Measurements from ENCODE around the gene SEMA6B.

SEMA6B gene

DNA sequence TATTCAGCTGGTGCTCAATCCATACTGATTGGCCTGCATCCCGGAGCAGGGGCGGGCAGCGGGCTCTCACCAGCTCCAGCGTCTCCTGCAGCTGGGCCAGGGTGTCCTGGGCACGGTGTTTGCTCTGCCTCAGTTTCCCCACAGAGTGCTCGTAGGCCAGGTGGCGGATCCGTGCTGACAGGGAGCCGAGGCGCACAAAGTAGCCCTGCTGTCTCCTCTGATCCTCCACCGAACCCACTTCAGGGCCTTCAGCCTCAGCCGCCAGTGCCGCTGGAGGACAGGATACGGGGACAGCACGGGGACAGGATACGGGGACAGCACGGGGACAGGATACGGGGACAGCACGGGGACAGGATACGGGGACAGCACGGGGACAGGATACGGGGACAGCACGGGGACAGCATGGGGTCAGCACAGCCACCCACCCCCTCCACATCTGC, 33.9 kb downstream of the SEMA6B start:
- DNase-seq (ENCODE audit: low spot score) = no peak

DNA sequence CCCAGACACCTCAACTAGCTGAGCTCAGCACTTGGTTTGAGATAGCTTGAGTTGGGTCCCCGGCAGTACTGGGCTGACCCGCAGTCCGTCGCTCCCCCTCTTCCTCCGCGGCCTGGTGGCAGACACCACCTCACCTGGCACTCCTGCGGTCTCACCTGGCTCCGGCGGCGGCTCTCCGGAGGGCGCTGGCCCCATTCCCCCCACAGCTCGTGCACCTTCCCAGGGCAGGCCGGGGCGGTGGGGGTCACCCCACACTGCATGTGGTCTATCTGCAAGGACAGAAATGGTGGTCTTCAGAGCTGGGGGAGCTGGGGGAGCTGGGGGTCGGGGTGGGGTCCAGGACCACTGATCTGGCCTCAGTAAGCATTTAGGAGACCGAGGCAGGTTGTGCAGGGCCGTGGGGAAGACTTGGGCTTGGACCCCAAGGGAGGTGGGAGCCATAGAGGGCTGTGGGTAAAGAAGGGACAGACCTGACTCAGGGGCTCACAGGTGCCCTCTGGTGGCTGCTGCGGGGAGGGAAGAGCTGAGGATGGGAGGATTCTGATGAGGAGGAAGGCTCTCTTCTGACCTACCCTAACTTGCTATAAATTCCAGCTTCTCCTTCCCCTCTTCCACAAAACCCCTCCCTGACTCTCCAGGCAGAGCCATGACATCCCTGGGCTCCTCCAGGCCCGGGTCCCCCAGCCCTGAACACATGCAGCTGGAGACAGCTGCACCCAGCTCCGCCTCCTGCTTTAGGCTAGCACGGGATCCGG, 34.5 kb downstream of the SEMA6B start:
- peak; percentile 64 for DNase-seq (ENCODE audit: low spot score)

DNA sequence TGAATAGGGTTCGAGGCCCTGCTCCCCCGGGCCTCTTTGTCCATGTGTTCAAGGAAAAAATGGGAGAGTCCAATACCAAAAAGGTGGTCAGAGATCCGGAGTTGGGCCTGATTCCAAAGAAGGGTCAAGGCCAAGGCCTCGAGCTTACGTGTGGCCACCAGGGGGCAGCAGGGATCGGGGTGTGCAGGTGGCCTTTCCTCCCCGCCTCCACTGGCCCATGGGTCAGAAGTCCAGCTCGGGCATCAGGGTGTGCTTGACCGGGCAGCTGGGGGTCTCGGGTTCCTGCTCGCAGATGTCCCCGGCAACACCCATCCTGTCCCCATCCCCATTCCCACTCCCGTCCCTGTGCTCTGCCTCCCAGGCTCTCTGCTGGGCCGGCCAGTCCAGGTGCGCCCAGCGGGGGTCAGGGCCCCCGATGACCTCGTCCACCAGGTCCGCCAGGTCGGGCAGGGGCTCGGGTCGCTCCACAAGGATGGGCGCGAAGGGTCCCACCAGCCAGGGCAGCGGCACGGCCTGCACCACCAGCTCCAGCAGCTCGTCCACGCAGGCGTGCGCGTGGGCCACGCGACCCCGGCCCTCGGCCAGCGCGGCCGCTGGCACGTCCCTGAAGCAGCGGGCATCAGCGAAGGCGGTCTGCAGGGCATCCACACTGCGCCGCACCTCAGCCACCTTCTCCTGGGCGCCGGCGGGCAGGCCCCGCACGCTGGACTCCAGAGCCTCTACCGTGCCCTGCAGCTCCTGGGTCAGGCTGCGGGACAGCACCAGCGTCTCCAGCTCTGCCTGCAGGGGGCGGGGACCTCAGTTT, 36.0 kb downstream of the SEMA6B start:
- peak; percentile 65 for DNase-seq (ENCODE audit: low spot score)

DNA sequence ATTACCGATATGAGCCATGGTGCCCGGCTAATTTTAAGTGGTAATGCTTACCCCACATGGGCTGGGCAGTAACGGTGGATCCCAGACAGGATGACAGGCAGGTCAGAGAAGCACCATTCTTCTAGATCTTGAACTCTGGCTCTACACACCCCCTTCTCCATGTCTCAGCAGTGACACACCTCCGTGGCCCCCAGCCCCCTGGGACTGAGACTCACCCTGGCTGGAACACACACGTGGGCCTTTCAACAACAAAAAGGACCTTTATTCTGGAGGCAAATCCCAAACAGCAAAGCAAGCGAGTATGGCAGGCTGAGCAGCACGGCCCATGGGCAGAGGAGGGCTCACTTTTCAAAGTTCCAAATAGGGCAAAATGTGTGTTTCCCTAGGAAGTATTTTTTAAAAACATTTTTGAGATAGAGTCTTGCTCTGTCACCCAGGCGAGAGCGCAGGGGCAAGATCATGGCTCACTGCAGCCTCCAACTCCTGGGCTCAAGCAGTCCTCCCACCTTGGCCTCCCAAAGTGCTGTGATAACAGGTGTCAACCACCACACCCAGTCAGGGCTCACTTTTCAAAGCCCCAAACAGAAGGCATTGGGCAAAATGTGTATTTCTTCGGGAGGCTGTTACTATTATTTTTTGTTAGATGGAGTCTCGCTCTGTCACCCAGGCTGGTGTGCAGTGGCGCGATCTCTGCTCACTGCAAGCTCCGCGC, 37.0 kb downstream of the SEMA6B start:
- DNase-seq (ENCODE audit: low spot score) = no peak

DNA sequence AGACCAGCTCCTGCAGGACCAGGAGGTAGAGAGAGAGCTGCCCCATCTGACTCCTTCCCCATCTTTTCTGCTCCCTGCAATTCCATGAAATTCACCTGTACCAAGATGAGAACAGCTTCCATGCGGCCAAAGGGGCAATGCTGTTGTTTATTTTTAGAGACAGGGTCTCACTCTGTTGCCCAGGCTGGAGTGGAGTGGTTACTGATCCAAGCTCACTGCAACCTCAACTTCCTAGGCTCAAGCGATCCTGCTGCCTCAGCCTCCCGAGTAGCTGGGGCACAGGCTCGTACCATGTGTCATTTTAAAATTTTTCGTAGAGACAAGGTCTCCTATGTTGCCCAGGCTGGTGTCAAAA, 37.6 kb downstream of the SEMA6B start:
- DNase-seq (ENCODE audit: low spot score) = no peak

DNA sequence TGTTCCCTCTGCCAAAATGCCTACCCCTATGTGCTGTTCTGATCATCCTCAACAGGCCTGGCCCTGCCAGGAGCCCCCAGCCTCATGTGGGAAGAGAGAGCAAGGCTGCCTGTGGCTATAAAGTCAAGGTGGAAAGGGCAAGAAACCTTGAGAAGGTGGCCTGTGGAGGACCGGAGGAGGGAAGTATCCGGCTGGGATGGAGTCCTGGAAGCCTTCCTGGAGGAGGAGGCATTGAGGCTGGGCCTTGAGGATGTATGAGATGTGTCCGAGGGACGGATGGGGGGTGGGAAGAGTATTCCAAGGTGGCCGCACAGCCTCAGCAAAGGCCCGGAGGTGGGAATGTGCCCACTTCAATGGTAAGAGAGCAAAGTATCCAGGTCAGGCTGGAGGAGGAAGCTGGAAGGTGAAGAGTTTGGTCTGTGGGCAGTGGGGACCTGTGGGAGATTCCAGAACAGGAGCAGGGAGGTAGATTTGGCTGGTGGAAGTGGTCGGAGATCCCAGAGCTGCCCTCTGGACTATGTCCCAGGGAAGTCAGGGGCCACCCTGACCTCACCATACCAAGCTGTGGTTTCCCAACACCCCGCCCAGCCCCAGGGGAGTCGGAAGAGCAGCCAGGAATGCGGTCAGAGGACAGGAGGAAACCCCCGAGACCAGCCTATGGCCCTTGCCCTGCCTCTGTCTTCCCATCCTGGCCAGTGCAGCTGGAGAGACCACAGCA, 38.2 kb downstream of the SEMA6B start:
- no peak for DNase-seq (ENCODE audit: low spot score)

DNA sequence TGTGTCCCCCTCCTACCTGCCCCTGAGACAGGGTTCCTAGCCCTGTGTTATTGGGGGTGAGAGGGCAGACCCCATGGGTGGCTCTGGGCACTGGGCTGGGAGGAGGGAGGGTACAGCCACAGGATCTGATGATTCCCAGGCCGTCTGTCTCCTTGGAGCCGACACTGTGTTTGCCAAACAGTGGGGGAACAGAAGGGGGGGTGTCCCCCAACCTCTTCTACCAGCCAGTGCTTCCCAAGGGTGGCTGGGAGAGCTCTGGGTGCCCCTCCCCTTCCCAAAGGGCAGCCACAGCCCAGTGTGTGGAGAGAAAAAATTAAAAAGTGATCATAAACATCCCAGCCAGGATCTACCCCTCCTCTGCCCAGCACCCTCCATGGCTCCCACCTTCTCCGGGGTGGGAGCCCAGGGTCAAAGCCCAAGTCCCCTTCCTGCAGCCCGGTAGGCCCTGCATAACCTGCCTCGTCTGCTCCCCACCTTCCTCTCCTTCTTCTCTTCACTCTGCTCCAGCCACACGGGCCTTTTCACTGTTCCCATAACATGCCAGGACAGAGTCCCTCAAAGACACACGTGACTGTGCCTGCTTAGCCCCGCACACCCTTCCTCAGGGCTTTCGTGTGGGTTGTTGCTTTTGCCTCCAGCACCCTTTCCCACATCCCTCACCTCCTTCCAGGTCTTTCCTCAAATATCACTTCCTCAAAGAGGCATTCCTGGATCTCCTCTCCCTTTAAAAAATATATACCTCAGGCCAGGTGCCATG, 39.8 kb downstream of the SEMA6B start:
- peak; percentile 50 for DNase-seq (ENCODE audit: low spot score)

DNA sequence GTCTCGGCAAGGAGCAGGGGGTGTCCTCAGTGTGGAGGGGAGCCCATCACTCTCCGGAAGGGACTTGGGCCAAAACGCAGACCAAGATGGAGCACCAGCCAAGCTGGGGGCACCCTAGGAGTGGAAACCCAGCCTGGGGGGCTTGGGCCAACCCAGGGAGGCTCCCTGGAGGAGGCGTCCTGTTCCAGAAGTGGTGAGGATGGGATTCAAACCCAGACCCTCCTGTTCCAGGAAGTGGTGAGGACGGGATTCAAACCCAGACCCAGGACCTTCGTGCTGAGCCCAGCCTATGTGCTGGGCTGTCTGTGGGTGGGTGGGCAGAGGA, 40.4 kb downstream of the SEMA6B start:
- DNase-seq (ENCODE audit: low spot score) = no peak

DNA sequence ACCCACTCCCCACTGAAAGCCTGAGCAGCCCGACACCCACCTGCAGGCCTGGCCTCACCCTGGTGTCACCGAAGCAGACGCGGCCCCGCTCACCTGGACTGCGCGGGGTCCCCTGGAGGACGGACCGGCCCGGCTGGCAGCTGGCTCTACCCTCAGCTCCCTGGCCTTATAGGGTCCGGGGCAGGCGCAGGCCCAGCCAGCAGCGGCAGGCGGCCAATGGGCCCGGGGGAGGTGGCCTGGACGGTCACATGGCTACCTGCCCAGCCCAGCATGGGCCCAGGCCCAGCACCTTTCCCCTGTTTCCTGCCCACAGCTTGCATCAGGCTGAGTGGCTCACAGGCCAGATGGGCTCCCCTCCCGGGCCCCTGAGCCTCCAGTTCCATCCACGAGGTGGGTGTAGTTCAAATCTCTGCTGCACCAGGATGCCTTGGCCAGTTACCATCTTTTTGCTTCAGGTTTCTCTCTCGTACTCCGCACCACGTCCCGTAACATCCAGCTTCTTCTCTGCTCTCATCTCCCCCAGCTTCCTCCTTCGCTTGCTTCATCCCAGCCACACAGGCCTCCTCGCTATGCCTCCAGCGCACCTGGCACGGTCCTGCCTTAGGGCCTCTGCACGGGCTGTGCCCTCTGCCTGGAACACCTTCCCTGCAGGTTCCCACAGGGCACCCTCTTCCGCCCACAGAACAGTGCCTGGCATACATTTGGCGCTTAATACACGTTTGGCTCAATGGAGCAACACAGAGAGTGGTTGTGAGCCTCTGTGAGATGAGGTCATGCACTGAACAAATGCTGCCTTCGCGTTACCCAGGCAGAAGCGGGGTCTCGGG, 40.9 kb downstream of the SEMA6B start, which contains the start of gene PLIN4:
Gene PLIN4, minus strand, starts transcription at position 142 of the 827 bp plus-strand sequence. CDS start 214 bp downstream, outside the sequence.
- DNase-seq (ENCODE audit: low spot score) = peak; percentile 29

DNA sequence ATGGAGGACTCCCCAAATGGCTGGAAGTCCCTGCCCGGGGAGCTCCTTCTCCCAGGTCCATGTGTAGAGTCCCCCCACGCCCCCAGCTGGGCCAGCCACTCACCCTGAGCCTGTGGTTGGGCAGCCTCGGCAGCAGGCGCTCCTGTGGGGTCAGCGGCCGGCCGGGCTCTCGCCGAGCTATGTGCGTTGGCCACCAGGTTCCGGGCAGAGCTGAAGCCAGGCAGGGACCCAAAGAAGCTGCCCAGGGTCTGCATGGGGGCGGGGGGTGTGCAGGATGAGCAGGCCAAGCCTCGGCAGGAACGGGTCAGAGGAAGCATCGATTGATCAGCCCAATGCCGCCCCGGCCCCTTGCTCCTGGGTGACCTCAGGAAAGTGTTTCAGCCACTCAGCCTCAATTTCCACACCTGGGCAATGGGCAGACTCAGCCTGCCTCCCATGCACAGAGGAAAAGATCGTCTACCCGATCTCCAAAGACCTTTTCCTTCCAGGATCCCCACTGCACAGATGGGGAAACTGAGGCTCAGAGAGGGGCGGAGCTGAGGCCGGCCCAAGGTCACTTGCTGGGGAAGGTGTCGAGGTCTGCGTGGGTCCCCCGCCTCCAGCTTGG, 41.9 kb downstream of the SEMA6B start:
- DNase-seq (ENCODE audit: low spot score) = no peak

DNA sequence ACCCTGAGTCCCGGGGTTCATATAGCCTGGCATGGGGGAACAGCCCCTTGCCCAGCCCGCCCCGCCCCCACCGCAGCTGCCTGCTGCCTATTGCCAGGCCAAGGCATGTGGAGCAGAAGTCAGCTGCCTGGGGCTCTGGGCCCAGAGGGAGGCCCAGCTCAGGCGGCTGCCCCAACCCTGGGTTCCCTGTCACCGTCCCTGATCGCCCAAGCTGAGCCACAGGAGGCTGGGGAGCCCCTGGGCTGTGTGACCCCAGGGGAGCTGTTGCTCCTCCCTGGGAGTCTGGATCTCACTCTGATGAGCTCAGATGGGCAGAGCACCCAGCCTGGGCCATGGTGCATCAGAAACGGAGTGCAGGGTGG, 42.6 kb downstream of the SEMA6B start:
- DNase-seq (ENCODE audit: low spot score) = no peak

DNA sequence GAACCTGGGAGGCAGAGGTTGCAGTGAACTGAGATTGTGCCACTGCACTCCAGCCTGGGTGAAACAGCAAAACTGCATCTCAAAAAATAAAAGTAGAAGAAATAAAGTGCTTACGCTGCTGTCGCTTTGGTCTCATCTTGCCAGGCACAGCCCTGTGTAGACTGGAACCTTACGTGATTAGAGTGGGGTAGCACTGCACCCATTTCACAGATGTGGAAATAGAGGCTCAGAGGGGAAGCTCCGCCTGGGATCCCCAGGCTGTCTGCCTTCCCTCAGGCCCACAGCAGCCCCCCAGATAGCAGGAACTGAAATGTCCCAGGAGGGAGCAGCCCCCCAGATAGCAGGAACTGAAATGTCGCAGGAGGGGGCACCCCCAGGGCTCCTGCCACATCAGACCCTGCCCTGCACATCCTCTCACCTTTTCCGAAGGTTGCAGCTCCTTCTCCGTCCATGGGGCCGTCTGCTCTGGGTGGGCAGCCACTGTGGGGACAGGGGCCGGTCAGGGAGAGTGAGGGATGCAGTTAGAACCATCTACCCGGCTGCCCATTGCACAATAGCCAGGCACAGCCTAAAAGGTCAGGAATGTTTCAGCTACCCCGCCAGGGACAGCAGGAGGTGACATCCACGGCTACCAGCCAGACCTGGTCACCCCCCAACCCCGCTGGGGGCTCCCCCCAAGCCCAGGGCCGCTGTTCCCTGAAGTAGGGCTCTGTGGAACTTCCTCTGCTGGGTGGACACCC, 43.1 kb downstream of the SEMA6B start:
- DNase-seq (ENCODE audit: low spot score) = no peak

DNA sequence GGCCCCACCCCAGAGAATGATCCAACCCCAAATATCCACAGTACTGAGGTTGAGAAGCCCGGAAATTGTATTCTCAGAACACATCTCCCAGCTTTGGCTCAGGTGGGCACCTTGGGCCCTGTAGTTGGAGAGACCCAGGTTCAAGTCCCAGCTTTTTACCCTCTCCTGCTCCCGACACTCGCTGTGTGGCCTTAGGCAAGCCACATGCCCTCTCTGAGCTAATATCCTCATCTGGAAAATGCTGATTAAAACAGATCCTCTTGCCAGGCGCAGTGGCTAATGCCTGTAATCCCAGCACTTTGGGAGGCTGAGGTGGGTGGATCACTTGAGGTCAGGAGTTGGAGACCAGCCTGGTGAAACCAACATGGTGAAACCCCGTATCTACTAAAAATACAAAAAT, 43.8 kb downstream of the SEMA6B start:
- no peak for DNase-seq (ENCODE audit: low spot score)

DNA sequence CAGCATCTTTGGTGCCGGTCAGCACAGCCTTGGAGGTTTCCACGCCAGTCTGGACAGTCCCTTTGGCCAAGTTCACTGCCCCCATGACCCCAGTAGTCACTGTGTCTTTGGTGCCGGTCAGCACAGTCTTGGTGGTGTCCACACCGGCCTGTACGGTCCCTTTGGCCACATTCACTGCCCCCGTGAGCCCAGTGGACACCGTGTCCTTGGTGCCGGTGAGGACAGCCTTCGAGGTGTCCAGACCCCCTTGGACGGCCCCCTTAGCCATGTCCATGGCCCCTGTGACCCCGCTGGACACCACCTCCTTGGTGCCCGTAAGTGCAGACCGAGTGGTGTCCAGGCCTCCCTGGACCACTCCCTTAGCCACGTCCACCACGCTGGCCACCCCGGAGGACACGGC, 46.2 kb downstream of the SEMA6B start:
- no peak for DNase-seq (ENCODE audit: low spot score)

DNA sequence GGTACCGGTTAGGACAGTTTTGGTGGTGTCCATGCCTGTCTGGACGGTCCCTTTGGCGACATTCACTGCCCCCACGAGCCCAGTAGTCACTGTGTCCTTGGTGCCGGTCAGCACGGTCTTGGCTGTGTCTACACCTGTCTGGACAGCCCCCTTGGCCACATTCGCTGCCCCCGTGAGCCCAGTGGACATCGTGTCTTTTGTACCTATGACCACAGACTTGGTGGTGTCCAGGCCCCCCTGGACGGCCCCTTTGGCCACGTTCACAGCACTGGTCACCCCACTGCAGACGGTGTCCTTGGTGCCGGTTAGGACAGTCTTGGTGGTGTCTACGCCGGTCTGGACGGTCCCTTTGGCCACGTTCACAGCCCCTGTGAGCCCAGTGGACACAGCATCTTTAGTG, 47.4 kb downstream of the SEMA6B start:
- no peak for DNase-seq (ENCODE audit: low spot score)

DNA sequence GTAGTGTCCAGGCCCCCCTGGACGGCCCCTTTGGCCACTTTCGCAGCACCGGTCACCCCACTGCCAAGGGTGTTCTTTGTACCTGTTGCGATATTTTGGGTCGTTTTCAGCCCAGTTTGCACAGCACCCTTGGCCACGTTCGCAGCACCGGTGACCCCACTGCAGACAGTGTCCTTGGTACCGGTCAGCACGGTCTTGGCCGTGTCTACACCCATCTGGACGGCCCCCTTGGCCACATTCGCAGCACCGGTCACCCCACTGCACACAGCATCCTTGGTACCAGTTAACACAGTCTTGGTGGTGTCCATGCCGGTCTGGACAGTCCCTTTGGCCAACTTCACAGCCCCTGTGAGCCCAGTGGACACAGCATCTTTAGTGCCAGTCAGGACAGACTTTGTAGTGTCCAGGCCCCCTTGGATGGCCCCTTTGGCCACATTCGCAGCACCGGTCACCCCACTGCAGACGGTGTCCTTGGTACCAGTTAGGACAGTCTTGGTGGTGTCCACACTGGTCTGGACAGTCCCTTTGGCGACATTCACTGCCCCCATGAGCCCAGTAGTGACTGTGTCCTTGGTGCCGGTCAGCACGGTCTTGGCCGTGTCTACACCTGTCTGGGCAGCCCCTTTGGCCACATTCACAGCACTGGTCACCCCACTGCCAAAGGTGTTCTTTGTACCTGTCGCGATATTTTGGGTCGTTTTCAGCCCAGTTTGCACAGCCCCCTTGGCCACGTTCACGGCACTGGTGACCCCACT, 48.0 kb downstream of the SEMA6B start:
- DNase-seq (ENCODE audit: low spot score) = no peak

DNA sequence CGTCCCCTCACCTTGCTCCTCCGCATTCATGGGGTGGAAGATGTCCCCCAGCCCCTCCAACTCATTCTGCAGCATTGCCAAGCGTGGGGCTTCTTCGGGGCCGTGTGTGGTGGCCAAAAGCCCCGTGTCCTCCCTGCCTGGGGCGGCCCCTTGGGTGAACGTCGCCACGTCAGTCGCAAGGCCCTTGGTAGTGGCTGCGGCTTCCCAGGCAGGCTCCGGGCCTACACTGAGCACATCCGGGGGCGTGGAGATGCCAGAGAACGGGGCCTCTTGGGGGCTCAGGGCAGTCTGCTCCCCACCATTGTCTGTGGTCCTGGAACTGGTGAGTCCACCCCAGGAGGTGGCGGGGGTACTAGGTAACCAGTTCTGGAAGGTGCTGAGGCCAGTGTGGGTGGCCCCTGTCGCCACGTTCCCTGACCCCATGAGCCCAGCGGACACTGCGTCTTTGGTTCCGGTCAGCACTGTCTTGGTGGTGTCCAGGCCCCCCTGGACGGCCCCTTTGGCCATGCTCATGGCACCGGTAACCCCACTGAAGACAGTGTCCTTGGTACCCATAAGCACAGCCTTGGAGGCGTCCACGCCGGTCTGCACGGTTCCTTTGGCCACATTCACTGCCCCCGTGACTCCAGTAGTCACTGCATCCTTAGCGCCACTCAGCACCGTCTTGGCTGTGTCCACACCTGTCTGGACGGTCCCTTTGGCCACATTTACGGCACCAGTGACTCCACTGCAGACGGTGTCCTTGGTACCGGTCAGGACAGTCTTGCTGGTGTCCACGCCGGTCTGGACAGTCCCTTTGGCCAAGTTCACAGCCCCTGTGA, 48.8 kb downstream of the SEMA6B start:
- no peak for DNase-seq (ENCODE audit: low spot score)

DNA sequence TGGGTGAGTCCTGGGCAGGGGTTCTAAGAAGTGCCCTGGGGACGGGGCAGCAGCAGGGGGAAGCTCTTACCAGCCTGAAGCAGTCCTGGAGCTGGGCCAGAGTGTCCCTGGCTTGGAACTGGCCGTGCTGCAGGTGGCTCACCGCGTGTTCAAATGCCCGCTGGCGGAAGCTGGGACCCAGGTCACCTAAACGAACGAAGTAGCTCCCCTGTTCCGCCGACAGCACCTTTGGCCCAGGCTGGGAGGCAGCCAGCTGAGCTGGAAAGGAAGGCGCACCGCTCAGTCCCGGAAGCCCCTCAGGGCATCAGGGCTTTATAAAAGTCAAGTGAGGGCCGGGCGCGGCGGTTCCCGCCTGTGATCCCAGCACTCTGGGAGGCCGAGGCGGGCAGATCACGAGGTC, 50.8 kb downstream of the SEMA6B start:
- DNase-seq (ENCODE audit: low spot score) = no peak

Data from AG08395 (cell line).